GM12864 (cell line): ENCODE measurements around the gene IGSF21.

ENCODE experiments used
- DNase-seq: peaks from one replicate; pipeline ENCODE4 v3.0.0-alpha.2; 2011; ENCODE audit warnings: low read depth
- H3K4me3 ChIP-seq: 2 replicates; pipeline ENCODE4 v1.5.1; 2011; ENCODE audit warnings: mild to moderate bottlenecking, low read depth, low read length, control low read depth
- CTCF ChIP-seq: IDR thresholded peaks from 2 replicates; pipeline ENCODE4 v1.5.1; 2011; ENCODE audit warnings: low read depth, mild to moderate bottlenecking, moderate library complexity, low read length, control low read depth, inconsistent platforms; ENCODE audit errors: missing control alignments

The IGSF21 gene

GRCh38 chr1:18142969-18143368 lies 35.4 kb downstream of the IGSF21 start:
- no peak for TF ChIP-seq CTCF
- no peak for DNase-seq
- no peak overlapping the region for H3K4me3 ChIP-seq

- H3K4me3 ChIP-seq = no peak overlapping the region
- TF ChIP-seq CTCF = no peak
- DNase-seq = no peak
Observed at GRCh38 chr1:18144062-18144461, 36.5 kb downstream of the IGSF21 start.

- DNase-seq = no peak
- H3K4me3 ChIP-seq = no peak overlapping the region
- TF ChIP-seq CTCF = no peak
Observed at GRCh38 chr1:18144916-18145647, 37.5 kb downstream of the IGSF21 start.

- TF ChIP-seq CTCF = no peak
- H3K4me3 ChIP-seq = no peak overlapping the region
- no peak for DNase-seq
Observed at GRCh38 chr1:18145851-18146618, 38.4 kb downstream of the IGSF21 start.

- no peak for DNase-seq
- TF ChIP-seq CTCF = no peak
- no peak overlapping the region for H3K4me3 ChIP-seq
Observed at GRCh38 chr1:18146886-18147285, 39.3 kb downstream of the IGSF21 start.

- DNase-seq = no peak
- no peak overlapping the region for H3K4me3 ChIP-seq
- TF ChIP-seq CTCF = no peak
Observed at GRCh38 chr1:18147672-18148071, 40.1 kb downstream of the IGSF21 start.

GRCh38 chr1:18148461-18148860 lies 40.9 kb downstream of the IGSF21 start:
- DNase-seq = no peak
- TF ChIP-seq CTCF = no peak
- no peak overlapping the region for H3K4me3 ChIP-seq
